SK-N-MC (cell line): ENCODE results near the gene ESPN.

ENCODE experiments used
- DNase-seq: peaks from one replicate; pipeline ENCODE4 v3.0.0-alpha.2; 2011; ENCODE audit warnings: low read depth, low spot score
- H3K27ac ChIP-seq: fragments of 200-600 bp; sonication (generic); 2 replicates; pipeline ENCODE4 v1.5.1; 2016; ENCODE audit warnings: mixed run types
- H3K36me3 ChIP-seq: fragments of 200-600 bp; sonication (generic); 2 replicates; pipeline ENCODE4 v1.6.1; 2017; ENCODE audit warnings: antibody characterized with exemption, low read length, mixed read lengths; ENCODE audit not compliant: insufficient read depth
- H3K4me3 ChIP-seq: fragments of 200-600 bp; sonication (generic); 2 replicates; pipeline ENCODE4 v1.5.1; 2016
- H3K9ac ChIP-seq: fragments of 200-600 bp; sonication (generic); 2 replicates; pipeline ENCODE4 v1.8.0; 2017; ENCODE audit warnings: mixed run types, mixed read lengths; ENCODE audit not compliant: insufficient read length
- H3K9me3 ChIP-seq: fragments of 200-600 bp; sonication (generic); 2 replicates; pipeline ENCODE4 v1.6.1; 2017; ENCODE audit warnings: low read depth, mild to moderate bottlenecking, antibody characterized with exemption, low read length, moderate library complexity, mixed read lengths
- EZH2 ChIP-seq: fragments of 200-600 bp; sonication (generic); IDR thresholded peaks from one replicate; pipeline ENCODE4 v1.6.1; 2017; ENCODE audit warnings: antibody characterized with exemption
- FOXP2 ChIP-seq: optimal IDR thresholded peaks from 2 replicates; pipeline ENCODE3; 2011; ENCODE audit warnings: mild to moderate bottlenecking, moderate library complexity; ENCODE audit not compliant: insufficient read depth; ENCODE audit errors: extremely low read length, control extremely low read depth
- POLR2AphosphoS5 ChIP-seq: IDR thresholded peaks from 2 replicates; pipeline ENCODE4 v1.6.1; 2012; ENCODE audit warnings: mild to moderate bottlenecking, low read depth, low read length, borderline replicate concordance

Gene ESPN

GRCh38 chr1:6509220-6509918, 84.8 kb downstream of the ESPN start:
- Histone ChIP-seq H3K9me3 (no peaks in the 10 kb centered on the region), H3K9ac (no peak overlapping the region), H3K27ac (no peak overlapping the region), H3K4me3 (no peak overlapping the region), H3K36me3 (no peaks in the 10 kb centered on the region)
- TF ChIP-seq FOXP2 (no peak), POLR2AphosphoS5 (no peak), EZH2 (no peak)
- no peak for DNase-seq

- Histone ChIP-seq H3K36me3 (no peaks in the 10 kb centered on the region), H3K4me3 (no peak overlapping the region), H3K9ac (no peak overlapping the region), H3K9me3 (no peaks in the 10 kb centered on the region), H3K27ac (no peak overlapping the region)
- DNase-seq = no peak
- TF ChIP-seq FOXP2 = no peak
- TF ChIP-seq POLR2AphosphoS5 = no peak
- no peak for TF ChIP-seq EZH2
Observed at GRCh38 chr1:6509919-6510291, 85.3 kb downstream of the ESPN start.

GRCh38 chr1:6510493-6510892, 85.9 kb downstream of the ESPN start:
- no peaks in the 10 kb centered on the region for H3K9me3 ChIP-seq
- no peaks in the 10 kb centered on the region for H3K36me3 ChIP-seq
- DNase-seq = no peak
- H3K4me3 ChIP-seq = no peak overlapping the region
- H3K27ac ChIP-seq = no peak overlapping the region
- no peak for TF ChIP-seq FOXP2
- TF ChIP-seq EZH2 = no peak
- no peak for TF ChIP-seq POLR2AphosphoS5
- H3K9ac ChIP-seq = no peak overlapping the region
